Measurements from ENCODE around the gene RBM4B.
"Not testable (repeated sequence)": the region's sequence is repeated elsewhere in the genome, so short reads cannot be mapped to it uniquely, and the experiment has no call there.

Gene RBM4B

GRCh38 chr11:66651016-66651415 is 26.7 kb downstream of the RBM4B start:
- no peak for FAIRE-seq
- peak; percentile 24 for DNase-seq (ENCODE audit: insufficient read length, low spot score)

GRCh38 chr11:66649903-66650302 is 27.8 kb downstream of the RBM4B start:
- FAIRE-seq (peak; percentile 33), DNase-seq (ENCODE audit: insufficient read length, low spot score) (no peak)

GRCh38 chr11:66646828-66647227 is 30.9 kb downstream of the RBM4B start:
- FAIRE-seq (no peak), DNase-seq (ENCODE audit: insufficient read length, low spot score) (no peak)

- no peak for FAIRE-seq
- no peak for DNase-seq (ENCODE audit: insufficient read length, low spot score)
Observed at GRCh38 chr11:66643745-66644437, 33.8 kb downstream of the RBM4B start.

- FAIRE-seq, result no peak
- no peak for DNase-seq (ENCODE audit: insufficient read length, low spot score)
Observed at GRCh38 chr11:66641834-66642233, 35.9 kb downstream of the RBM4B start.

- peak; percentile 64 for FAIRE-seq
- DNase-seq (ENCODE audit: insufficient read length, low spot score), result not testable (repeated sequence)
Observed at GRCh38 chr11:66639814-66640340, 37.8 kb downstream of the RBM4B start.

- FAIRE-seq (no peak), DNase-seq (ENCODE audit: insufficient read length, low spot score) (peak; percentile 37)
Observed at GRCh38 chr11:66639066-66639813, 38.4 kb downstream of the RBM4B start.

GRCh38 chr11:66638177-66639065 is 39.3 kb downstream of the RBM4B start, which contains the start of gene RBM4:
Gene RBM4, plus strand, starts transcription at chr11:66638703. Its CDS starts 1,009 bp downstream, at chr11:66639712.
- DNase-seq (ENCODE audit: insufficient read length, low spot score), result peak; percentile 99
- FAIRE-seq, result no peak

GRCh38 chr11:66637557-66638176 is 40.0 kb downstream of the RBM4B start:
- no peak for DNase-seq (ENCODE audit: insufficient read length, low spot score)

GRCh38 chr11:66636411-66636810 is 41.3 kb downstream of the RBM4B start:
- FAIRE-seq (no peak), DNase-seq (ENCODE audit: insufficient read length, low spot score) (no peak)

More at GRCh38 chr11:66637557-66638176, 40.0 kb downstream of the RBM4B start:
- FAIRE-seq, result no peak

GRCh38 chr11:66632952-66633351 is 44.7 kb downstream of the RBM4B start:
- FAIRE-seq, result no peak
- no peak for DNase-seq (ENCODE audit: insufficient read length, low spot score)

- no peak for DNase-seq (ENCODE audit: insufficient read length, low spot score)
- no peak for FAIRE-seq
Observed at GRCh38 chr11:66631883-66632282, 45.8 kb downstream of the RBM4B start.

GRCh38 chr11:66629356-66629755 is 48.3 kb downstream of the RBM4B start:
- no peak for DNase-seq (ENCODE audit: insufficient read length, low spot score)
- FAIRE-seq, result no peak

- FAIRE-seq, result no peak
- DNase-seq (ENCODE audit: insufficient read length, low spot score), result no peak
Observed at GRCh38 chr11:66628061-66628603, 49.6 kb downstream of the RBM4B start.

- DNase-seq (ENCODE audit: insufficient read length, low spot score) (no peak), FAIRE-seq (no peak)
Observed at GRCh38 chr11:66626926-66627325, 50.8 kb downstream of the RBM4B start.

- DNase-seq (ENCODE audit: insufficient read length, low spot score), result no peak
- FAIRE-seq, result no peak
Observed at GRCh38 chr11:66626382-66626781, 51.3 kb downstream of the RBM4B start.

GRCh38 chr11:66625752-66626149 is 51.9 kb downstream of the RBM4B start:
- FAIRE-seq, result no peak
- DNase-seq (ENCODE audit: insufficient read length, low spot score), result no peak

GRCh38 chr11:66625041-66625751 is 52.5 kb downstream of the RBM4B start:
- no peak for DNase-seq (ENCODE audit: insufficient read length, low spot score)
- no peak for FAIRE-seq

- FAIRE-seq, result no peak
Observed at GRCh38 chr11:66624450-66624849, 53.2 kb downstream of the RBM4B start.

More at GRCh38 chr11:66624450-66624849, 53.2 kb downstream of the RBM4B start:
- DNase-seq (ENCODE audit: insufficient read length, low spot score), result no peak
